DMS153 treated with DMSO at 0.1 percent for 48 hours (cell line): ENCODE results near the gene SREK1.
"Not testable (repeated sequence)": the region's sequence is repeated elsewhere in the genome, so short reads cannot be mapped to it uniquely, and the experiment has no call there.

Source experiments
- DNase-seq: peaks from one replicate; lab custom pipeline; 2025; ENCODE audit not compliant: unreplicated experiment; lab: John Stamatoyannopoulos, UW

The SREK1 gene

GRCh38 chr5:66222455-66222854 is 78.4 kb downstream of the SREK1 start:
- no peak for DNase-seq

- not testable (repeated sequence) for DNase-seq
These were observed 78.8 kb downstream of the SREK1 start for GRCh38 chr5:66222896-66223295.

- no peak for DNase-seq
These were observed 79.5 kb downstream of the SREK1 start for GRCh38 chr5:66223637-66224036.

DNA sequence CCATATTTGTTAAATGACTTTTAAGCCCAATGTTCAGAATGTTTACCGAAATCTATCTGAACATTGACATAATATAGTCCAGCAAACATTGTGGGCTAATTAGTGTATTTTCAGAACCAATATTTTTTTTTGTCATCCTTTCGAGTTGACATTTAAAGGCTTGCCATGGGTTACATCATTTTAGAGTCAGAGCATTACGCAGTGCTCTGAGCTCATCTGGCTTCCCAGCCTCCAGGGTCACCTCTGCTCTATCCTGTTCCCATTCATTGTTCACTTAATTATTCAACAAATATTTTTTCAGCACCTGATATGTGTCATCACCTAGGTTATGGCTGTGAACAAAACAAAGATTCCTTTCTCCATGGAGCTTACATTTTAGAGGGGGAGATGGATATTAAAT is 80.2 kb downstream of the SREK1 start:
- no peak for DNase-seq

- DNase-seq: no peak
These were observed 80.9 kb downstream of the SREK1 start for GRCh38 chr5:66224773-66225553.

DNA sequence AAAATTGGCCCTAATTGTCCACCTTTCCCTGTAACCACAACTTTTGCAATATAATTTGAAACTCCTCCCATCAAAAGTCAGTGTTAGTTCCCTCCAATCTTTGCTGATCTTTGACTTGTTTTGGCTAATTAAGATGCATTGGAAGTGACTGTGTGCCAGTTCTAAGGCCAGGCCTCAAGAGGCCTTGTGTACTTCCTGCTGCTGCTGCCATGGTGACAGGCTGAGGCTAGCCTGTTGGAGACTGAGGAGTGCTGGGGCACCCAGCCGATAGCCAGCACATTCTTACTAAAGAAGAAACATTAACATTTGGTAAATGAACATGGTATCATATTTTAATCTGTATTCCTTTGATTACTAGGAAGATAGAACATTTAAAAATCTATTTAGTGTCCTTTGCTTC is 86.5 kb downstream of the SREK1 start:
- no peak for DNase-seq

DNA sequence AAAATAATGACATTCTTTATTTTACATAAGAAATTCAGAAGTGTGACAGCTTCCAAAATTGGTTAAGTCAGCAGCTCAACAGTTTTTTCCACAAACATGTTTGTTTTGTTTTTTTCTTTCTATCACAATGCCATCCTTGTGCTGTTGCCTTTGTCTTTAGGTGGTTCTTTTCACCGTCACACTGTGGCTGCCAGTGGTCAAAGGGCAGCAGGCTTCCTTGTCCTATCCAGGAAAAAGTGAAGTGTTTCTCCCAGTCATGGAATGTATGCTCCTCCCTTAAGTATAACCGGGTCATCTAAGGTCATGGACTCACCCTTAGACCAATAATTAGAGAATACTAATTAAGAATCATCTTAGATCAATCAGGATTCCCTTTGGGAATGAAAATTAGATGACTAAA is 87.4 kb downstream of the SREK1 start:
- no peak for DNase-seq

DNA sequence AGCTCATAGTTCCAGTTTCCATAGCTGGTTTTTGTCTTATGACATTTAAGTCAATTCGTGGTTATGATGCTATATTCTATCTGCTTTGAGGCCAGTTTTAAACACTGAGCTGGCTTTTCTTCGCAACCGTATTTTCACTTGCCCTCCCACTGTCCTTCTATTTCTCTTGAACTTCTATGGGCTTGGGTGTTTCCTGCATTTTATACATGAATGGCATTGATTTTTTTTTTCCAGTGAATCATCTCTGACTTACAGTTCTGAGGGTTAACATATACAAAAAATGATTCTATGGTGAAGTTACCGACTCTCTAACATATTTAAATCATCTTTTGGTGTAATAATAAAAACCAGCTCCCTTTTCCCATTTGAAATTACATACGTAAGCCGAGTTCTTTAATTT is 88.2 kb downstream of the SREK1 start:
- DNase-seq: no peak

- DNase-seq: no peak
These were observed 88.8 kb downstream of the SREK1 start for GRCh38 chr5:66232706-66233445.
